ENCODE results near the gene IL1F10. TPM values are rescaled to one million over a fixed set of nuclear protein-coding genes. Genes with fewer than 3 reads are reported as not detected.

Gene IL1F10
- total and polyA plus RNA-seq, 2 of the 8 experiments (the other 6 are each of a cell fraction or from before 2014, with no cell fraction given), result not detected

DNA sequence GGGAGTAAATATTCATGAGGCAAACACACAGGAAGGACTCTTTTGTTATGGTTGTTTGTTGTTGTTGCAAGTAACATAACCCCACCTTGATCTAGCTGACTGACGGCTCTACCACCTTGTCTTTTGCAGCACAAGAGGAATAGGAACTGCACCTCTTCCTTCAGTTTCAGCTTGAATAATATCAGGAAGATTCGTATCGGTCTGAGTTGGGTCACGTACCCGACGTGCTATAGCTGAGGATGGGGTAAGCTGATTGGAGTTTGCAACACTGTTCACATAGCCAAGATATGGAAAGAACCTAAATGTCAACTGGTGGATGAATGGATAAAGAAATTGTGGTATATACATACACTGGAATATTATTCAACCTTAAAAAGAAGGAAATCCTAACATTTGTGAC lies 45.1 kb downstream of the IL1F10 start (continued):
- TF ChIP-seq, protein P1, sequence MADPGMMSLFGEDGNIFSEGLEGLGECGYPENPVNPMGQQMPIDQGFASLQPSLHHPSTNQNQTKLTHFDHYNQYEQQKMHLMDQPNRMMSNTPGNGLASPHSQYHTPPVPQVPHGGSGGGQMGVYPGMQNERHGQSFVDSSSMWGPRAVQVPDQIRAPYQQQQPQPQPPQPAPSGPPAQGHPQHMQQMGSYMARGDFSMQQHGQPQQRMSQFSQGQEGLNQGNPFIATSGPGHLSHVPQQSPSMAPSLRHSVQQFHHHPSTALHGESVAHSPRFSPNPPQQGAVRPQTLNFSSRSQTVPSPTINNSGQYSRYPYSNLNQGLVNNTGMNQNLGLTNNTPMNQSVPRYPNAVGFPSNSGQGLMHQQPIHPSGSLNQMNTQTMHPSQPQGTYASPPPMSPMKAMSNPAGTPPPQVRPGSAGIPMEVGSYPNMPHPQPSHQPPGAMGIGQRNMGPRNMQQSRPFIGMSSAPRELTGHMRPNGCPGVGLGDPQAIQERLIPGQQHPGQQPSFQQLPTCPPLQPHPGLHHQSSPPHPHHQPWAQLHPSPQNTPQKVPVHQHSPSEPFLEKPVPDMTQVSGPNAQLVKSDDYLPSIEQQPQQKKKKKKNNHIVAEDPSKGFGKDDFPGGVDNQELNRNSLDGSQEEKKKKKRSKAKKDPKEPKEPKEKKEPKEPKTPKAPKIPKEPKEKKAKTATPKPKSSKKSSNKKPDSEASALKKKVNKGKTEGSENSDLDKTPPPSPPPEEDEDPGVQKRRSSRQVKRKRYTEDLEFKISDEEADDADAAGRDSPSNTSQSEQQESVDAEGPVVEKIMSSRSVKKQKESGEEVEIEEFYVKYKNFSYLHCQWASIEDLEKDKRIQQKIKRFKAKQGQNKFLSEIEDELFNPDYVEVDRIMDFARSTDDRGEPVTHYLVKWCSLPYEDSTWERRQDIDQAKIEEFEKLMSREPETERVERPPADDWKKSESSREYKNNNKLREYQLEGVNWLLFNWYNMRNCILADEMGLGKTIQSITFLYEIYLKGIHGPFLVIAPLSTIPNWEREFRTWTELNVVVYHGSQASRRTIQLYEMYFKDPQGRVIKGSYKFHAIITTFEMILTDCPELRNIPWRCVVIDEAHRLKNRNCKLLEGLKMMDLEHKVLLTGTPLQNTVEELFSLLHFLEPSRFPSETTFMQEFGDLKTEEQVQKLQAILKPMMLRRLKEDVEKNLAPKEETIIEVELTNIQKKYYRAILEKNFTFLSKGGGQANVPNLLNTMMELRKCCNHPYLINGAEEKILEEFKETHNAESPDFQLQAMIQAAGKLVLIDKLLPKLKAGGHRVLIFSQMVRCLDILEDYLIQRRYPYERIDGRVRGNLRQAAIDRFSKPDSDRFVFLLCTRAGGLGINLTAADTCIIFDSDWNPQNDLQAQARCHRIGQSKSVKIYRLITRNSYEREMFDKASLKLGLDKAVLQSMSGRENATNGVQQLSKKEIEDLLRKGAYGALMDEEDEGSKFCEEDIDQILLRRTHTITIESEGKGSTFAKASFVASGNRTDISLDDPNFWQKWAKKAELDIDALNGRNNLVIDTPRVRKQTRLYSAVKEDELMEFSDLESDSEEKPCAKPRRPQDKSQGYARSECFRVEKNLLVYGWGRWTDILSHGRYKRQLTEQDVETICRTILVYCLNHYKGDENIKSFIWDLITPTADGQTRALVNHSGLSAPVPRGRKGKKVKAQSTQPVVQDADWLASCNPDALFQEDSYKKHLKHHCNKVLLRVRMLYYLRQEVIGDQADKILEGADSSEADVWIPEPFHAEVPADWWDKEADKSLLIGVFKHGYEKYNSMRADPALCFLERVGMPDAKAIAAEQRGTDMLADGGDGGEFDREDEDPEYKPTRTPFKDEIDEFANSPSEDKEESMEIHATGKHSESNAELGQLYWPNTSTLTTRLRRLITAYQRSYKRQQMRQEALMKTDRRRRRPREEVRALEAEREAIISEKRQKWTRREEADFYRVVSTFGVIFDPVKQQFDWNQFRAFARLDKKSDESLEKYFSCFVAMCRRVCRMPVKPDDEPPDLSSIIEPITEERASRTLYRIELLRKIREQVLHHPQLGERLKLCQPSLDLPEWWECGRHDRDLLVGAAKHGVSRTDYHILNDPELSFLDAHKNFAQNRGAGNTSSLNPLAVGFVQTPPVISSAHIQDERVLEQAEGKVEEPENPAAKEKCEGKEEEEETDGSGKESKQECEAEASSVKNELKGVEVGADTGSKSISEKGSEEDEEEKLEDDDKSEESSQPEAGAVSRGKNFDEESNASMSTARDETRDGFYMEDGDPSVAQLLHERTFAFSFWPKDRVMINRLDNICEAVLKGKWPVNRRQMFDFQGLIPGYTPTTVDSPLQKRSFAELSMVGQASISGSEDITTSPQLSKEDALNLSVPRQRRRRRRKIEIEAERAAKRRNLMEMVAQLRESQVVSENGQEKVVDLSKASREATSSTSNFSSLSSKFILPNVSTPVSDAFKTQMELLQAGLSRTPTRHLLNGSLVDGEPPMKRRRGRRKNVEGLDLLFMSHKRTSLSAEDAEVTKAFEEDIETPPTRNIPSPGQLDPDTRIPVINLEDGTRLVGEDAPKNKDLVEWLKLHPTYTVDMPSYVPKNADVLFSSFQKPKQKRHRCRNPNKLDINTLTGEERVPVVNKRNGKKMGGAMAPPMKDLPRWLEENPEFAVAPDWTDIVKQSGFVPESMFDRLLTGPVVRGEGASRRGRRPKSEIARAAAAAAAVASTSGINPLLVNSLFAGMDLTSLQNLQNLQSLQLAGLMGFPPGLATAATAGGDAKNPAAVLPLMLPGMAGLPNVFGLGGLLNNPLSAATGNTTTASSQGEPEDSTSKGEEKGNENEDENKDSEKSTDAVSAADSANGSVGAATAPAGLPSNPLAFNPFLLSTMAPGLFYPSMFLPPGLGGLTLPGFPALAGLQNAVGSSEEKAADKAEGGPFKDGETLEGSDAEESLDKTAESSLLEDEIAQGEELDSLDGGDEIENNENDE (IDR thresholded peaks at IDR 0.05; ENCODE audit: insufficient replicate concordance, low read length), result no peak
- TF ChIP-seq RXRA (IDR thresholded peaks at IDR 0.05; ENCODE audit: insufficient read depth, low read depth, low read length) (no peak), ASH2L (IDR thresholded peaks at IDR 0.05; ENCODE audit: low read length) (no peak), SP2 (IDR thresholded peaks at IDR 0.05; ENCODE audit: low read length) (no peak), SP1 (IDR thresholded peaks at IDR 0.05; ENCODE audit: low read depth, low read length) (no peak), POU5F1 (IDR thresholded peaks at IDR 0.05; ENCODE audit: low read depth, low read length) (no peak)
- TF ChIP-seq, protein P2, sequence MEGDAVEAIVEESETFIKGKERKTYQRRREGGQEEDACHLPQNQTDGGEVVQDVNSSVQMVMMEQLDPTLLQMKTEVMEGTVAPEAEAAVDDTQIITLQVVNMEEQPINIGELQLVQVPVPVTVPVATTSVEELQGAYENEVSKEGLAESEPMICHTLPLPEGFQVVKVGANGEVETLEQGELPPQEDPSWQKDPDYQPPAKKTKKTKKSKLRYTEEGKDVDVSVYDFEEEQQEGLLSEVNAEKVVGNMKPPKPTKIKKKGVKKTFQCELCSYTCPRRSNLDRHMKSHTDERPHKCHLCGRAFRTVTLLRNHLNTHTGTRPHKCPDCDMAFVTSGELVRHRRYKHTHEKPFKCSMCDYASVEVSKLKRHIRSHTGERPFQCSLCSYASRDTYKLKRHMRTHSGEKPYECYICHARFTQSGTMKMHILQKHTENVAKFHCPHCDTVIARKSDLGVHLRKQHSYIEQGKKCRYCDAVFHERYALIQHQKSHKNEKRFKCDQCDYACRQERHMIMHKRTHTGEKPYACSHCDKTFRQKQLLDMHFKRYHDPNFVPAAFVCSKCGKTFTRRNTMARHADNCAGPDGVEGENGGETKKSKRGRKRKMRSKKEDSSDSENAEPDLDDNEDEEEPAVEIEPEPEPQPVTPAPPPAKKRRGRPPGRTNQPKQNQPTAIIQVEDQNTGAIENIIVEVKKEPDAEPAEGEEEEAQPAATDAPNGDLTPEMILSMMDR (IDR thresholded peaks at IDR 0.05; ENCODE audit: control extremely low read depth in 1 of 3, insufficient read depth in 1 of 3, low read depth in 1 of 3, low read length in 3 of 3), result no peak
